Measurements from ENCODE around the gene ADGRG1.

Gene ADGRG1

GRCh38 chr16:57642160-57643135 lies 14.0 kb downstream of the ADGRG1 start:
- H3K4me3 ChIP-seq (ENCODE audit: low read depth, low read length): no peak overlapping the region
- no peak for DNase-seq (ENCODE audit: low read depth)
- no peak for TF ChIP-seq CTCF (IDR thresholded peaks at IDR 0.05; ENCODE audit: control insufficient read depth, extremely low read depth, insufficient read depth)

- DNase-seq (ENCODE audit: low read depth): no peak
- no peak for TF ChIP-seq CTCF (IDR thresholded peaks at IDR 0.05; ENCODE audit: control insufficient read depth, extremely low read depth, insufficient read depth)
- no peak overlapping the region for H3K4me3 ChIP-seq (ENCODE audit: low read depth, low read length)
Measured at GRCh38 chr16:57643147-57643874, 14.9 kb downstream of the ADGRG1 start.

DNA sequence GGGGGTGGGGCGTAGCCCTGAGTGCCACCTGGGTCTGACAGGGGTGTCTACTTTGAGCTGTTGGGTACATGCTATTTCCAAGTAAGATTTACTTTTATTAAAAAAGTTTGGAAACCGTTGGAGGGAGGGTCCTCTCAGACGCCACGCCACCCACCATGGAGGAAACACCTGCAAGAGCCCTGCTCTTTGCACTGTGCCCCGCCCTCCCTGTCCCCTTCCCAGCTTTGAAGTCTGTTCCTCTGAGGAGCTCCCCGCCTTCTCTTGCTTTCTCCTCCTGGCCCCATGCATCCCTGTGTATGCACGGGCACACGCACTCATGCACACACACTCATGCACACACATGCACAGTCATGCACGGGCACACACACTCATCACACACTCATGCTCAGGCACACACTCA lies 15.5 kb downstream of the ADGRG1 start:
- DNase-seq (ENCODE audit: low read depth): no peak
- TF ChIP-seq CTCF (IDR thresholded peaks at IDR 0.05; ENCODE audit: control insufficient read depth, extremely low read depth, insufficient read depth): no peak
- no peak overlapping the region for H3K4me3 ChIP-seq (ENCODE audit: low read depth, low read length)

GRCh38 chr16:57644383-57645014 lies 16.1 kb downstream of the ADGRG1 start:
- no peak for TF ChIP-seq CTCF (IDR thresholded peaks at IDR 0.05; ENCODE audit: control insufficient read depth, extremely low read depth, insufficient read depth)
- no peak overlapping the region for H3K4me3 ChIP-seq (ENCODE audit: low read depth, low read length)
- no peak for DNase-seq (ENCODE audit: low read depth)

DNA sequence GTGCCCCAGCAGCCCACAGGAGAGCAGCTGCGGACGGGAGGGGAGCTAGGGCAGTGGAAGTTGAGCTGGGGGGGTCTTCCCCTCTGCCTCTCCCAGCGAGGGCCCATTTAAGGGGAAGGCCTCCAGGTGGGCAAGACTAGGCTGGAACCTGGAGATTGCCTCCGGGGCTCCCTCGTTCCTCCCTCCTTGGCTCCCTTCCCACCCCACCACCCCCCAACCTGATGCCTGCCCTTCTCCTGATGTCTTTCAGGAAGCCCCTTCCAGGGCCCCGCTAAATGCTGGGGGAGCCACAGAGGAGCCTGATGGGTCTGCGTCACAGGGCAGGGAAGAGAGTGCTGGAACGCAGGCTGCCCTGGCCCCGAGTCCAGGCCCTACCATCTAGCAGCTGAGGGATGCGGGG lies 16.7 kb downstream of the ADGRG1 start:
- no peak for TF ChIP-seq CTCF (IDR thresholded peaks at IDR 0.05; ENCODE audit: control insufficient read depth, extremely low read depth, insufficient read depth)
- H3K4me3 ChIP-seq (ENCODE audit: low read depth, low read length): no peak overlapping the region
- DNase-seq (ENCODE audit: low read depth): no peak

GRCh38 chr16:57645691-57646387 lies 17.4 kb downstream of the ADGRG1 start:
- no peak for DNase-seq (ENCODE audit: low read depth)
- no peak for TF ChIP-seq CTCF (IDR thresholded peaks at IDR 0.05; ENCODE audit: control insufficient read depth, extremely low read depth, insufficient read depth)
- no peak overlapping the region for H3K4me3 ChIP-seq (ENCODE audit: low read depth, low read length)

Data from LNCaP clone FGC (cell line).